ENCODE data around the gene EPS8.

The EPS8 gene

DNA sequence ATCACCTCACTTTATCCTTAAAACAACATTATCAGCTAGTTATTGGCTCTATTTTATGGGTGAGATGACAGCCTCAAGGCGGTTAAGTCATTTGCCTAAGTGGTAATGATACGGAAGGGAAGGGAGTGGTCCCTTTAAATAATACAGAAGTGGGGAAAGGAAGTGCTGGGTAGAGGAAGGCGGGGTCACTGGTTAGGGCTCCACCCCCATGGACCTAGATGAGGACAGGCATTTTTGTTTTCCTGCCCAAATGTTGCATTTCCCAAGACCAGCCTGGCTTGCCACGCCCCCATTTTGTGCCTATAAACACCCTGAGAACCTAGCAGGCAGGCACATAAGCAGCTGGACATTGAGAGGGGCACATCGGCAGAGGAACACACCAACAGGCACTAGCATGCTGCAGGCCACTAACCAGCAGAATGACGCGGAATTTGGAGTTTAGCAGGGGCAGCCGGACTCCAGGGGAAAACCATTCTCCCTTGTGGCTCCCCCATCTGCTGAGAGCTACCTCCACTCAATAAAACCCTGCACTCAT, 100.9 kb downstream of the EPS8 start:
- peak; percentile 53 for DNase-seq

DNA sequence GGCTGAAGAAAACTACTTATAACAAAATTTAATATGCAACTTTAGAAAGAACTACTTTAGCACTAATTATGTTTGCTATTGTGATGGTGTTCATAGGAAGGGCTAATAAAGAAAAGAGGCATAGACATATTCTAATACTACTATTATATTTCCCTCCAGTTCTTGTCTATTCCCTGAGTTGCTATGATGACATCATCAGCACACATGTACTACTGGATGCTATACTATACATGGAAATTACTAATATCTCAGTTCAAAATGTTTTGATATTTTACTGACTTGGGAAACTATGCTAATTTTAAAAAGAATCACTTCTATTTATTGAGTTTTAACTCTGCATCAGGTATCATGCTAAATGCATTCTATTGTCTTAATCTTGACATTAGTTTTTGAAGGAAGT, 101.6 kb downstream of the EPS8 start:
- no peak for DNase-seq

DNA sequence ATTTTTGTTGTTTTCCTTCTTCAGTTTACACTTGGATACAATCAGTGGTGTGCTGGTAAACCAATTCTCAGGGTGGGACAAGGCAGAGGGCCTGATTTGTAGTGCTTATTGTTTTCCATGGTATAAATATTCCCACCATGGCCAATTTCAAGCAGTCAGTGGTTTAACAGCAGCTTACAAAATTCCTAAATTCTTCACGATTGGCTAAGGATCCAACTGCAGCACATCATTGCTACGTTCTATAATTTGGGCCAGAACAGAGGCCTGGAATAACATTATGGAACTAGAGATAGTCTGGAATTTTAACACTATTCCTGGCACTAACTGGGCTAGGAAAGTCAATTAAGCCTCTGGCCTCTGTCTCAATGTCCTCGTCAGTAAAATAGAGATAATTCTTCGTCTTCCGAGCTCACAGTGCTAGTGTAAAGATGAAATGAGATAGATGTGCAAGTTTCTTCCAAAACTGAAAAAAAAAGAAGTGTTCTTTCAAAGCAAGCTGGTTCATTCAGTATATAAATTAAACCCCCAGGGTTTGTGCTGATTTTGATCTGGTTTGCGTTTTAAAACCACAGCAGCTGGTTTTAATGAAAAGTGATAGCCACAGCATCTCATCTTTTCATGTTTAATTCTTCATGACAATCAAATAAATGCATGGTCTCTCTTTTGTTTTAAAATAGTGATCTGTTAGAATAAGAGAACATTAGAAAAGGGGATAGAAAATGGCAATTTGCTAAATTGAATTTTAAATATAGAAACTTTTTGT, 104.1 kb downstream of the EPS8 start:
- DNase-seq, result no peak

DNA sequence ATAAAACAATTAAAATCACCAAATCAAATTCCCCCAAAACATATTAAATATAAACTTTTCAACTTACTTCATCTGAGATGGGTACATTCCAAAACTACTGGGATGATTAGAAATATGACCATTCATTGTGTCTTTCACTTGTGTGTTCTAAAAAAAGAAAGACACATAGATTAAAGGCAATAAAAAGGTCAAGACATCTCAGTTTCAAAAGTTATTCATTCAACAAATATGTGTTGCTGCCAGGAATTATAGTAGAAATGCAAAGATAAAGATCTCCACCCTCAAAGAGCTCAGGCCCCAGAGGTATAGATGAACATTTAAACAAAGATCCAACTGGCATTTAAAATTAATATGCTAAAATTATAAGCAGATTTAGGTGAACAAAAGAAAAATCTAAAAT, 106.4 kb downstream of the EPS8 start:
- no peak for DNase-seq

DNA sequence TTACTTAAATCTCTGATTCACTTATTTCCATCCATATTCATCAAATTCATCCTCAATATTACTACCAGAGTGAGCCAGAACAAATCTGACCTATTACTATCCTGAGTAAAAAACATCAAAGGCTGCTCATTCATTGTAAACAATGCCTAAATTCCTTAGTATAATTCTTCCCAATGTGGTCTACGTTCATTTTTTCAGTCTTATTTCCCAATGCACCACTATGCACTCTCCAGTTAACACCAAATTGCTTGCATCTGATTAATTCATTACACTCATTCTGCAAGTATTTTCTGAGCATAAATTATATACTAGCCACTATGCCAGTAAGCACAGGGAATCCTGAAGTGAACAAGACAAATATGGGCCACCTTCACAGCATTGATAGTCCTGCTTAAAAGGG, 110.0 kb downstream of the EPS8 start:
- DNase-seq, result no peak

DNA sequence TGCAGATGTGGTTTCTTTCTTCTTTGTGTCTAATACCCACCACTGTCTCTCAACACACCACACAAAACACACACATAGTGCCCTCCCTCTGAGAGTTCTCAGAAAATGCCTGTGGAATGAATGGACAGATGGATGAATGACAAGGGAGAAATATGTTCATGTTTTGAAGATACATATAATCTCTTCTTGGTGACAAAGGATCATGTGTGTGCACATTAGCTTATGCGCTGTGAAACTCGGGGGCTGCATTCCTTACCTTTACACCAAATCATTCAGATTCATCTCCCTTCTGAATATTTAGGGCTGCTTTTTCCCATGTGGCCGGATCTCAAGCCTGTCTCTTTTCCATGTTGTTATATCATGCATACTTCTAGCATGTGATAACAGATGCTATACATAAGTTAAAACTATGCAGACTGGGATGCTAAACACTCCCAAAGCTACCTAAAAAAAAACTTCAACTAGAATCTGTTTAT, 111.4 kb downstream of the EPS8 start:
- no peak for DNase-seq

DNA sequence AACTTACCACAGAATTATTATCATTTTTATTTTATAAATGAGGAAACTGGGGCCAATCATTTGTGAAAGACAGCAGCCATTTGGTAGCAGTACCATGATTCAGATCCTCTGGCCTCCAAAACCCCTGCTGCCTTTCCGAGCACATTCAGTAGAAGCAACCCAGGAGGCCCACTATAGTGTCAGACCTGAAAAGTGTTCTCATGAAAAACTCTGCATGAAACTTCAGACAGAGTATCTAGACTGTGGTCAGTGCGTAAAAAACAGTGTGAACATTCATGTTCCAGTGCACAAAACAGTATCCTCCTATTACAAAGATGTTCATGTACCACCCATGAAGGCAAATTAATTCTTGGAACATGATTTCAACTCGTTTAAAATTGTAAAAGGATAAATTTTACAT, 112.0 kb downstream of the EPS8 start:
- no peak for DNase-seq

DNA sequence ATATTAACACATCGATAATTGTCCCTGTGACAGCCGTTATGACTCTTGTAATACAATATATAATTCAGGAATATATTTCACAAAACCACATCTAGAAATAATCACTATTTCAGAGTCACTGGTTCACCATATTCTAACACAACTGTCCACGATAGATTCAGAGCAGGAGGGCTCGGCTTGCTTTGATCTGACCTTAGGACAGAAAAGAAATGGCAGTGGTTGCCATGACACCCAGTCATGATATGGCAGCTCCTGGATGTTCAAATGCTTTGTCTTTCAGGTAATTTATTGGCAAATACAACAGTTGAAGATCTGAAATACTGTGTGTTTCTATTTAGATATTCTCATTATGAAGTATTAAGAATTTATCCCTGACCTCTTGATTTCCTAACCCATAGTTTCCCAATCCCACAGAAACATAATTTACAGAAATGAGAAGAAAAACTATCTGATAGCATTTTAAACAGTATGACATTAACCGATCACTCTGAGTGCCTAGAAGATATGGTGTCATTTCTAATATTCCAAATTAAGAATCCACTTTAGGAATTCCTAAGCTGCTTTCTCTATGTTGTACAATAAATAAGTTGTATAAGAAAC, 116.4 kb downstream of the EPS8 start:
- no peak for DNase-seq

DNA sequence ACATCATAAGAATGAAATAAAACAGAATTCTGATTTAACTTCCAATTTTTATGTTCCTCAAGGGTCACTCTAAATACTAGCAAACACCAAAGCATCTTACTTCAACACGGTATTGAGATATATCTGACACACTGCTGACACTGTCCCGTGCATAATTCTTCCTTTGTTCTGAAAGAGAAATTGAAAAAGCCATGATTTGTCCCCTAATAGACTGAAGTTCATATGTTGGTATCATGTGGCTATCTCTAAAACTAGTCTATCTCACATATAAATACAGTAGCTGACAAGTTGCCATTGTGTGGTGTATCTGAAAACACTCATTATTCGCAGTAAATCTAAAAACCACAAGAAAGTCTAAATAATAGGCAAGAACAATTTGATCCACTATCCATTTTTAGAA, 118.4 kb downstream of the EPS8 start:
- DNase-seq, result no peak

DNA sequence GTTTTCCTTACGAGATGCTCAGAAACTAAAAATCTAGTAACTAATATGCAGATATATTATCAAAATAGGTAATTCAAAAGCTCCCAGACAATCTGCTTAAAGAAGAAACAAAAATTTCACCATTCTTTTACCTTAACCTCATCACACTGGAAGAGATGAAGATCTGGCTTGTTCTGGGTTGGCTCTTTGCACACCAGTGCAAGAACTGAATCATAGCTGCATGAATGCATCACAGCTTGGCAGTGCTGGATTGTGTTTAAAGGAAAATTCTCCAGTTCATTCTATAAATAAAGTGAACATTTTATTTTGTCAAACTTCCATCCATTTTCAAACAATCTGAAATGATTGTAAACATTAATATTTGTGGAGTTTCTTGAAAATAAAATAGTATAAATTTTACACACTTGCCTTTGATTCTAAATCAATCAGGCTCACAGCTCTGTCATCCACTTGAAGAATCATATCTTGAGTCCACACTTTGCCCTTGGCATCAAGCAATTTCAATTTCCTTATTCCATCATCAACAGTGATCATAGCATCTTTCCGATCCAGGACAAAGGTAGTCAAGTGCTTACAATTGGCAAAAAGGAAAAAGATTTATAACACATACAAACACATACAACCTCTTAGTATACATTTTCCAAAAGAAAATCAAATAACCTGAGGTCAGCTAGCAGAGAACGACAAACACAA, 119.8 kb downstream of the EPS8 start:
- DNase-seq, result no peak

DNA sequence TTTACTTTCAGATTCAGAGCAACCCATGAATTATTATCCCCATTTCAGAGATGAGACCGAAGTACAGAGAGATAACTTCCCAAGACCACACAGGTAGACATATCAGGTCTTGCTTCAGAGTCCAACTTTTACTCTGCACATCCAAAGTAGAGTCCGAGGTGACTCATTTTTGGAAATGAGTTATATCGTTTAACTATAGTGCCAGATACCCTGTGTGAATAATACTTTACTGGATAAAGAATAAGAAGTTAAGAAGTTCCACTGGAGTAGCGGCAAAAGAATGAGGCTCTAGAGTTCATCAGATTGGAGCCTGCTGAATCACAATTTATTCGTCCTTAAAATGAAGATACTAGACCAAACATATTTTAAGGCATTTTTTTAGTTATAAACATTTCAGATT, 124.7 kb downstream of the EPS8 start:
- no peak for DNase-seq

DNA sequence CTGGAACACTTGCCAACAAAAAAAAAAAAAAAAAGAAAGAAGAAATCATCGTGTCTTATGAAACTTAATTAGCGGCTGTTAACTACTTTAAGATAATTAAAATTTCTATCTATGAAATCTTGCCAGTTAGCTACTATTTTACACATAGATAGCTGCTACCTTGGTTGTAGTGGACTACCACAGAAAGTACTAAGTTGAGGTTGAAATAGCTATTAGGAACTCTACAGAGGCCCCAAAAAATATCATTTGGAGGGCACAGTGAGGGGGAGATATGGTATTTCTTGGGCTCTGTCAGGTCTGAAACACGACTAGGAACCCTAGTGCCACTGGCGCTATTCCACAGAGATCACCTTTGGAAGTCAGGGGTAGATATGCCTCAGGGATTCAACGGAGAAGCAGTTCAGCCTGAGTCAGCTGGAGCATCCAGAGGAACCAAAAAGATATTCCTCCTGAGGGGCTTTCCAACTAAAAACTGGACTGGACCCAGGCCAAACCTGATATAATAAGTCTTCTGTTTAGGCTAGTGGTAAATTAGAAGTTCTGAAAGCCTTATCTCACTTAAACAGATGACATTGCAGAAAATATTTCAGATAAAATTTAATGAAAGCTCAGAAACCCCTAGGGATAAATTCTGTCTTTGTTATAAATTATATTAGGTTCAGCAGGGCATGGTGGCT, 126.1 kb downstream of the EPS8 start:
- DNase-seq, result peak; percentile 78

DNA sequence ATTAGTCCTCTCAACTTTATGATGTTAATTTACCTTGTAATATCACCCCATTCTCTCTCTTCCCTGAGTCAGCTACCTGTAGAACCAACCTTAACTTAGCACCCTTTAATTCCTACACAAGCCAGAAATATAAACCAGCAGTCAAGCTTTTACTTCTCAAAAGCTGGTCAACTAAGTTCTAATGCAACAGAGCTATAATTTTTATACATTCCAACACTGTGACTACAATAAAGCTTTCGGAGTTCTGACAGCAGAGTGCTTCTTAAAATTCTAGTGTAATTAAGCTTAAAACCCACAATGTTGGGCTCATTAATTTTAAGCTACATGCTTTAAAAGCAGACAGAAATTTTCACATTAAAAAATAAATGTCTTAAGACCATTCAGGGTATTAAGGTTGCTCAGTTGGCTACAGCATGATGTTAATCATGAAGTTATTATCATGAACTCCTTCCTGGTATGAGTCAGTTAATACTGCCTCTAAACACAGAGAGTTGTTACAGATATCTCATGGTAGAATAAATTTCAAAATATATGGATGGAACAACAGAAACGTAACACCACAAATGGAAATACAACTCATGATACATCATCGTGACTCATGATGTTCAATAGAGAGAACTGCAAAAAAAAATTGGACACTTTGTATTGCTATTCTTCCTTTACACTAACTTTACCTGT, 126.7 kb downstream of the EPS8 start:
- DNase-seq, result peak; percentile 19

DNA sequence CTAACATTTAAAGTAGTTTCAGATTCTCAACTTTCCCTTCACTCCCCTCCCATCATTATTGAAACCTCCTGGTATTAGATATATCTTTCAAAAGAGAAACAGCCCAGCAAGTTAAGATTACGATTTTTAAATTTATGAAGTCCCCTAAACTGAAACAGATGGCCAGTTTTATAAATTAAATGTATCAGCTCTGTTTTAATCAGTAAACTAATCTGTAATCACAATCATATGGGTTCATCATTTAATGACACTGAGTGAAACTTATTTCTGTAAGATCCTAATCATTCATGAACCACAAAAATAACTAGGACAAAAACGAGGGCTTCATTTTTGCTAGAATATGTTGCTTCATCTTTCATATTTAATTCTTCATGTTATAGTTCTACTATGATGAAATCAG, 137.8 kb downstream of the EPS8 start:
- DNase-seq, result no peak

DNA sequence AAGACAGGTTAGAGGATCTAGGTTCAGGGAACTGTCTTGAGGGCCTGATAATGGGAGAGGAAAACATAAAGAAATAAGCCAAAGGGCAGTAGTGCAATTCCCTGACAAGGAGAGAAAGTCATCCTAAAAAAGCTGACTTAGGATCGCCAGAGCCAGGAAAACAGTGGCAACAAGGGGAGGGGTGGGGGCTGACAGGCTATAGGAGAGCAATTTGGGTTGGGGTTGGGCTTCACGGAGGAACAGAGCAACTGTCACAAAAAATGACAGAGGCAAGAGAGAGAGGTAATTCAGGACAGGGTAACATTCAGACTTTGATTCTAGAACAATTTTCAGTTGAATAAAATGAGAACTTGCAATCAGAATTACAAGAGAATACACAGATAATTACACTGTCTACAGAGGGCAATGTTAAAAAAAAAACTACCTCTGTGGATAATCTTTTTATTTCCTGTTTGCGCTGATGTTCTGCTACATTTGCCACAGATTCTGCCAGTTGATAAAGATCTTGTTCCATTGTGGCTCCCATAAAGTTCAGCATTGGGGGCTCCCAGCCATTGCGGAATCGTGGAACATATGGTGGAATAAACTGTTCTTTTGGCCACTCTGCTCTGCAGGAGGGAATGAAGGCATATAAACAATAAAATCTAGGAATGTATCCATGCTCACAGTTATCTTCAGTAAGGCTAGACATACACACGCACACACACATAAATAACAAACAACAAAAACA, 138.6 kb downstream of the EPS8 start:
- DNase-seq, result no peak

DNA sequence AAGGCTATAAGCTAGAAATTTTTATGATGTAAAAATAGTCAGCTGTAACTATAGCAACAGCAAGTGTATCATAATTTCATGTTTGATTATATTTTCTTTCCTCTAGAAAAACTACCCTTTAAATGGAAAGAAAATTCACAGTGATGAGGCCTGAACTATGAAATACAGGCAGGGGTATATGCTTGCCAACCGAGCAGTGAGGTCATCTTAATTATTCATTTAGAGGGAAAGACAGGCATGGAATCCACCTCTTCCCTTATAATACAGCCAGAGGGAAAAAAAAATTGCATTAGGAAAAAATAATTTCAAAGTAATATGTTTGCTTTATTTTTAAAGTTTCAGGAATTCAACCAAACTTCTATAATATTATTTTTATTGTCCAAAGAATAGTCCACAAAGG, 139.8 kb downstream of the EPS8 start:
- DNase-seq, result no peak

DNA sequence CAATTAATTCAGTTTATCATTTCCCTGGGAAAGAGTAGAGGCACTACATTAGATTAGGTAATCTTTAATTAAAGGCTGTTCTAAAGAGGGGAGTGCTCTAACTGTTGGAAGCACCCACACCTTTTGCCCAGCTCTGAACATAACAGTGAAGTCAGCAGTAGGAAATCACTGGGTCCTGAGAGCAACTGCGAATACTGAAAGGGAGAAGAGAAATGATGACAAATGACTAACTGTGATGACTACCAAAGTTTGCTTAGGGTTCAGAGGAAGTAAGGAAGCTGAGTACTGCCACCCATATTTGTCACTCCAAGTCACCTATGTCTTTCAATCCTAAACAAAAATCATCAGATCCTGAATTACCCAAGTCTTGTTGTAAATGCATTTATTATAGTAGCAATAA, 140.6 kb downstream of the EPS8 start:
- no peak for DNase-seq

DNA sequence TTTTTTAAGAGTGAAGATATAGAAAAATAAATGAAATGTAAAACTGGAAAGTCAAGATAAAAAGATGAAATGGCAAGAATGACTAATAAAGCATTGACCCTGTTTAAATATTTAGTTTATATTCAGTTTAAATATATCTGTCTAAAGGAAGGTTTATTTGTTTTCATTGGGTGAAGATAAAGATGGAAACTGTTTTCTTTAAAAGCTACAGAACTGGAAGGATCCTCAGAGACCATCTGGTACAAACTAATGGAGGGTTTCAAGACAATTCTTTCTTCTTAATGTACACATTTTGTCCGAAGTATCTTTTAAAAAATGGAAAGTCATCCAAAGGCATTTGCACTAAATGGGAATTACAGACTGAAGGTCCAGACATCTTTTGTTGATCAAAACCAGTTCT, 142.6 kb downstream of the EPS8 start:
- no peak for DNase-seq

DNA sequence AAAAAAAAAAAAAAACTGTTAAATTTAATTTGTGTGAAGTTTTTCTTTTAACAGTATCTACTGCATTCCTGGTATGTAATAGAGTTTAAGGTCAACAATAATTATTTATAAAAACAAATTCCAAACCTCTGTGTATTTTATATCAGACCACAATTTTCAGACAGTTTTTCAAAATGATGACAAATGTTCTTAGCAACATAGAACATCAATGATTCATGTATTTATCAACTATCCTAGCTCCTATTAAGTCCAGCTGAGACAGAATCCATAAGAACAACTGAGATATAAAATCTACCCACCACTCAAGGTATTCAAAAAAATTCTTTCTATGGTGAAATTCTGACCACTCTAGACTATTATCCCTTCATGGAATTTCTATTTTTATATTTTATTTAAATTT, 144.5 kb downstream of the EPS8 start:
- DNase-seq, result no peak

DNA sequence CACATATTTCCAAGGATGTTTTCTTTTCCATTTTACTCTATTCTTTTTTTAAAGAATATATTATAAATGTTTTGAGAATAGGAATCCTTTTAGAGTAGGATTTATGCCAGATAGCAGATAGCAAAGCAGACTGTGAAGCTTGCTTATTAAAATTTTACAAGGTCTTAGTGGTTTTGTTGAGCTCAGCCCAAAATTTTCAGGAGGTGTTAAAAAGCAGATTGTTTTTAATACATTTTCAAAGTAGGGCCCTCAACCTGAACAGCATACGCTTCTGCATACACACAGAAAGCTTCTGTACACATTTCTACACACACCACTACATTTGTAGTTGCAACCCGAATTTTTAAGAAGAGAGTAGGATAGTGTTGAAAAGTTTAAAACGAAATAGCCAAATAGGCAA, 151.0 kb downstream of the EPS8 start:
- DNase-seq, result no peak

DNA sequence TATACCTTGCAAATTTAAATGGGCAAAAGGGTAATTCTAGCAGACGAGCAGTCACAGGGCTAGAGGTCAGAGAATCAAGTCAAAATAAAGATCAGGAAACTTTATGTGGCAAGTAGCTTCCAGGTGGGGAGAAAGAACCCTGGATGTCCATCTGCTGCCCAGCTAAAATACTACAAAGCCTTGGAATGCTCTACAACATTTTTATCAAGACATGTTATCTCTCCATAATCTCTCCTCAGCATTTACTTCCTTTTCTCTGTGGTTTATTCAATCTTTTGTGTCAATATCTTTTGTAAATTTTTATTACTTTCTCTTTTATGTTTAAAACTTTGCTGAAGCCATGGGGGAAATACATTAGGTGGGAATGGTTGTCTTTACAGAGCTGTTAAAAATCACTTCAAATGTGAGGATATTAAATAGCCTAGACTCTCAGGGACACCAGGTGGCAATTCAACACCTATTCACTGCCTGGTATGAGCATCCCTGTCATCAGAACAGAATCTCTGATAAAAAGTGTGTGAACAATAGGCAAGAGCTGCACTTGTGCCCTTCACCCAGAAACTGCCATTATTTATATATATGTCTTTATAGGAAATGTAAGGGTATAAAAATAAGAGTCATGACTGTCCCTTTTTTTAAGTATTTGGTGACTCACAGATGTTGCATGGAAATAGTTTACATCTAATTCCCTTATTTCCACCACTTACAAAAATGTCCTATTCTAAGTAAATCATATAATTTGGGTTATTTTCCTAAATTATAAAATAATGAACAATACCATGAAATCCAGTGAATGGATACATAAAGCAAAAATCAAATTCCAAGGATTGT, 152.9 kb downstream of the EPS8 start:
- DNase-seq, result no peak

Data from hematopoietic multipotent progenitor cell treated with erythropoietin and hydrocortisone succinate and interleukin-3 and kit ligand, for 6 days (in vitro differentiated cells).